Keratinocyte (primary cell): ENCODE data around the gene TMEM163.

Experiments used
- CTCF ChIP-seq, 3 experiments: IDR thresholded peaks in 1 of 3; conservative IDR thresholded peaks in 1 of 3; optimal IDR thresholded peaks in 1 of 3; 2 replicates in 2 of 3; 3 replicates in 1 of 3; pipeline versions ENCODE3 to v1.5.1; 2011; ENCODE audit warnings: low read length in 3 of 3, mild to moderate bottlenecking in 3 of 3, moderate library complexity in 2 of 3, control low read depth in 1 of 3, inconsistent platforms in 1 of 3; ENCODE audit not compliant: insufficient read depth in 2 of 3; ENCODE audit errors: extremely low read depth in 1 of 3
- EZH2 ChIP-seq: IDR thresholded peaks from one replicate; pipeline ENCODE4 v1.6.1; 2012; ENCODE audit warnings: inconsistent platforms, mild to moderate bottlenecking, low read length, moderate library complexity

GRCh38 chr2:134690629-134691215 is 28.1 kb downstream of the TMEM163 start:
- no peak for TF ChIP-seq CTCF (optimal IDR thresholded peaks at IDR 0.05 in 1 of 3, IDR thresholded peaks at IDR 0.05 in 1 of 3, conservative IDR thresholded peaks at IDR 0.05 in 1 of 3; ENCODE audit: extremely low read depth in 1 of 3, insufficient read depth in 2 of 3, low read length in 3 of 3)
- no peak for TF ChIP-seq EZH2
